Activated naive CD8-positive, alpha-beta T cell treated with anti-CD3 and anti-CD28 coated beads, Interleukin-2, amount 50 U/mL, for 24 hours (primary cell): ENCODE measurements around the gene CLIC3.

Experiments
- ATAC-seq: fragments of 150-1000 bp; cut with Tn5 transposase; one replicate; pipeline ENCODE4 v1.10.0; 2021
- DNase-seq: peaks from one replicate; pipeline ENCODE4 v3.0.0; 2021
- H3K27ac Mint-ChIP-seq: one replicate; pipeline ENCODE4 v1.8.0; 2021; ENCODE audit warnings: mild to moderate bottlenecking, mixed read lengths
- H3K27me3 Mint-ChIP-seq: one replicate; pipeline ENCODE4 v1.8.0; 2021; ENCODE audit warnings: mixed read lengths
- H3K36me3 Mint-ChIP-seq: one replicate; pipeline ENCODE4 v1.8.0; 2021; ENCODE audit warnings: low read depth, mixed read lengths
- H3K4me1 Mint-ChIP-seq: one replicate; pipeline ENCODE4 v1.8.0; 2021; ENCODE audit warnings: mixed read lengths
- H3K4me3 Mint-ChIP-seq: one replicate; pipeline ENCODE4 v1.8.0; 2021; ENCODE audit warnings: mild to moderate bottlenecking, moderate library complexity, mixed read lengths
- H3K9me3 Mint-ChIP-seq: one replicate; pipeline ENCODE4 v1.8.0; 2021; ENCODE audit warnings: mixed read lengths

The CLIC3 gene

DNA sequence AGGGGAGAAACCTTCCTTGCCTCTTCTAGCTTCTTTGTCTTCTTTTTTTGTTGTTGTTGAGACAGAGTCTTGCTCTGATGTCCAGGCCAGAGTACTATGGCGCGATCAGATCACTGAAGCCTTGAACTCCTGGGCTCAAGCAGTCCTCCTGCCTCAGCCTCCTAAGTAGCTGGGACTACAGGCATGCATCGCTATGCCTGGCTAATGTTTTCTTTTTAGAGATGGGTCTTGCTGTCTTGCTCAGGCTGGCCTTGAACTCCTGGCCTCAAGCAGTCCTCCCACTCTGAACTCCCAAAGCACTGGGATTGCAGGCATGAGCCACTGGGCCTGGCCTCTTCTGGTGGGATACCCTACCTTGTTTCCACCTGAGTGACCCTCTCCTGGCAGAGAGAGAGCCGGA lies 7.5 kb downstream of the CLIC3 start:
- peaks cover 17% of the 10 kb centered on the region for H3K27me3 Mint-ChIP-seq
- no peak overlapping the region for H3K4me3 Mint-ChIP-seq
- H3K27ac Mint-ChIP-seq, result no peak overlapping the region
- DNase-seq (no peak), ATAC-seq (no peak)
- H3K36me3 Mint-ChIP-seq, result no peaks in the 10 kb centered on the region
- peaks cover 15% of the 10 kb centered on the region for H3K4me1 Mint-ChIP-seq
- no peaks in the 10 kb centered on the region for H3K9me3 Mint-ChIP-seq

DNA sequence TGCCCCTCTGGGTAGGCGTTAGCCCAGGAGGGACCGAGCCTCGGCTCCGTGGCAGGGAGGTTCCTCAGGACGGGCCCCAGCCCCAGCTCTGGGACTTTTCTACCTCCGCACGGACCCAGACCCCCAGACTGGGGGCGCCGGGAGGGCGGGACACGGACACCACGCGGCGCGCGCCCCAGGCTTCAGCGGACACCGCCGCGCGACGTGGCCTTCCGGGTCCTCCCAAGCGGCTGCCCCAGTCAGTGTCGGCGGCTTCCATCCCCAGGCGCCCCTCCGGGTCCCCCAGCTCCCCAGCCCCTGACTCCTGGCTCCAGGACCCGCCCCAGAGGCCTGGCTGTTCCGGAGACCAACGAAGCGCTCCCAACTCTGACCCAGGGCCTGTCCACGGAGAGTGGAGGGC lies 10.5 kb downstream of the CLIC3 start:
- DNase-seq, result no peak
- H3K4me3 Mint-ChIP-seq, result no peak overlapping the region
- H3K36me3 Mint-ChIP-seq, result no peaks in the 10 kb centered on the region
- peaks cover 25% of the 10 kb centered on the region for H3K27me3 Mint-ChIP-seq
- ATAC-seq, result no peak
- peaks cover 3% of the 10 kb centered on the region for H3K4me1 Mint-ChIP-seq
- no peaks in the 10 kb centered on the region for H3K9me3 Mint-ChIP-seq
- H3K27ac Mint-ChIP-seq, result no peak overlapping the region

DNA sequence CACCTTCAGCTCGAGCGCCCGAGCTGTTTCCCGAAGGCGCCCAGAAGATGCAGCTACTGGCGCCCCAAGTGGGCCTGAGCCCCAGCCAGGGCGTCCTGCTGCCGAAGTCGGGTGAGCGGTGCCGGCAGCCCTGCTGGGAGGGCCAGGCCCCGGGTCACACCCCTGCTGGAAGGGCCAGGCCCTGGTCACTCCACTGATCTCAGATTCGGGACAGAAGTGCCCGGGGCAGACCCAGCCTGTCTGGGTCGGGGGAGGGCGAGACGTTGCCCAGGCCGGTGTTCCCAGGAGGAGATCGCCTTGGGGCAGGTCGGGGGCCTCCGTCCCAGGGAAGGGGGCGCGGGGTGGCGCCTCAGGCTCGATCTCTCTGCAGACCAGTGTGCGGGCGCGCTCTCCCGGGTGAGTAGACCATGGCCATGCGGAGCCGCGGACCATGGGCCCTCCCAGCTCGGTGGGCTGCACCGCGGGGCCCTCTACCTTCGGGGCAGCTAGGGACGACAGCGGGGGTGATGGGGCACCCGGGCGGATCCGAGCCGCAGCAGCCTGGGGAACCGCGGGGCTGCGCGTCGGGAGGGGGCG lies 11.3 kb downstream of the CLIC3 start:
- DNase-seq (no peak), ATAC-seq (no peak)
- Mint-ChIP-seq H3K27me3 (peaks cover 30% of the 10 kb centered on the region), H3K27ac (no peak overlapping the region), H3K36me3 (no peaks in the 10 kb centered on the region), H3K4me1 (peaks cover 3% of the 10 kb centered on the region), H3K9me3 (no peaks in the 10 kb centered on the region), H3K4me3 (no peak overlapping the region)

DNA sequence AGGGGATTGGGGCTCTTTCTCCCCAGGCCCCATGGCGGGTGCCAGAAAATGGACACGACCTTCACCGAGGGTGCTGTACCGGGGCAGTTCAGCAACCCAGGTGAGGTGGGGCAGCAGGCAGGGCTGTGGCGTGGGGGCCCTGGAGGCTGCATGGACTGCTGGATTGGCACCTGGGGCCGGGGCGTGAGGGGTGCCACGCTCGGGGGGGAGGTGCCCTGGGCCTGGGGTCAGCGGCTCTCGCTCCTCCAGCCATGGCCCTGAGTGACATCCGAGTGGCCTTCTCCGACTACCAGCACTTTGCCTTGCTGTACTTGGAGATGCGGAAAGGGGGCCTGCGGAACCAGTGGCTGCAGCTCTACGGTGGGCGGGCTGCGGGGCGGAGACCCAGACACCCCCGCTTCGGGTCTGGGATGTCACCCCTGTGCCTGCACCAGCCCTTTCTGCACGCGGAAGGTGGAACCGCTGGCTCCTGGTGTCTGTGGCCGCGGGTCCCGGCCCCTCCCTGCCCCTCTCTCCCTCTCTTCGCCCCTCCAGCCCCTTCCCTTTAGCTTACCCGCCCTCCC lies 11.8 kb downstream of the CLIC3 start:
- DNase-seq, result no peak
- no peak for ATAC-seq
- Mint-ChIP-seq H3K27me3 (peaks cover 30% of the 10 kb centered on the region), H3K4me3 (no peak overlapping the region), H3K9me3 (no peaks in the 10 kb centered on the region), H3K27ac (no peak overlapping the region), H3K4me1 (peaks cover 3% of the 10 kb centered on the region), H3K36me3 (no peaks in the 10 kb centered on the region)

DNA sequence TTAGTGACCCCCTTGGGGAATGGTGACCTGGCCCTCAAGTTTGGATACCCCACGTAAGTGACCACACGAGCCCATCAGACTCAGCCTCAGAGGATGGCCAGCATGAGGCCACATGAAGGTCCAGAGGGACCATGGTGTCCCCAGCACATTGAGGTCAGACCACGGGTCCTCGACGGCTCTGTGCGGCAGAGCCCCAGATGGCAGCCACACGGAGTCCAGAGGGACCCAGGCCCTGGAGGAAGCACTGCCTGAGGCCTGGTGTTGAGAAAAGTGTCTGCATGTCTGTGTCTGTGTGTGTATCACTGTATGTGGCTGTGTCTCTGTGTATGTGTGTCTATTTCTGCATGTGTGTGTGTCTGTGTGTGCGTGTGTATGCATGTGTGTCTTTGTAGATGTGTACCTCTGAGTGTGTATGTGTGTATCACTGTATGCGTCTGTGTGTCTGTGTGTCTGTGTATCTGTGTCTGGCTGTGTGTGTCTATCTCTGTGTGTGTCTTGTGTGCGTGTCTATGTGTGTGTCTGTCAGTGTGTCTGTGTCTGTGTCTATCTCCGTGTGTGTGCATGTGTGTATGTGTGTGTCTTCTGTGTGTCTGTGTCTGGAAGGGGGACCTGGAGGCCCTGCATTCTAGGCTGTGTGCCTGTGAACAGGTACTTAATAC lies 12.6 kb downstream of the CLIC3 start:
- ATAC-seq, result no peak
- no peaks in the 10 kb centered on the region for H3K36me3 Mint-ChIP-seq
- H3K4me1 Mint-ChIP-seq, result peaks cover 3% of the 10 kb centered on the region
- no peaks in the 10 kb centered on the region for H3K9me3 Mint-ChIP-seq
- no peak overlapping the region for H3K4me3 Mint-ChIP-seq
- no peak for DNase-seq
- peaks cover 30% of the 10 kb centered on the region for H3K27me3 Mint-ChIP-seq
- H3K27ac Mint-ChIP-seq, result no peak overlapping the region

DNA sequence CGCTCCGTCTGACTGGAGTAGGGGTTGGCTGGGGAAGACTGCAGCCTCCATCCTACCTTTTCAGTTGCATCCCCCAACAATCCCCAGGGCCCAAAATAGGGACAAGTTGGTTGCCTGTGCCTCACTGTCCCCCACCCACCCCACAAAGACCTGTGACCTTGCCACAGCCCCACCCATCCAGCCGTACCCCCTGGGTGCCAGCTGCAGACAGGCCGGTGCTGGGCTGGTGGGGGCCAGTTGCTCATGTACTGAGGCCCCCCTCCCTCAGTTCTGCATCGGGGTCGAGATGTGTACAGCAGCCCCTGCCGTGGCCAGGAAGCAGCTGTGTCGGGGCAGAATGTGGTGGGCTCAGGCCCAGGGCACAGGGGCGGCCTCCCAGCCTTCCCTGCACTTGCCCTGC lies 13.2 kb downstream of the CLIC3 start:
- DNase-seq (no peak), ATAC-seq (no peak)
- H3K9me3 Mint-ChIP-seq, result no peaks in the 10 kb centered on the region
- peaks cover 3% of the 10 kb centered on the region for H3K4me1 Mint-ChIP-seq
- no peak overlapping the region for H3K4me3 Mint-ChIP-seq
- H3K27me3 Mint-ChIP-seq, result peaks cover 30% of the 10 kb centered on the region
- no peak overlapping the region for H3K27ac Mint-ChIP-seq
- no peaks in the 10 kb centered on the region for H3K36me3 Mint-ChIP-seq

DNA sequence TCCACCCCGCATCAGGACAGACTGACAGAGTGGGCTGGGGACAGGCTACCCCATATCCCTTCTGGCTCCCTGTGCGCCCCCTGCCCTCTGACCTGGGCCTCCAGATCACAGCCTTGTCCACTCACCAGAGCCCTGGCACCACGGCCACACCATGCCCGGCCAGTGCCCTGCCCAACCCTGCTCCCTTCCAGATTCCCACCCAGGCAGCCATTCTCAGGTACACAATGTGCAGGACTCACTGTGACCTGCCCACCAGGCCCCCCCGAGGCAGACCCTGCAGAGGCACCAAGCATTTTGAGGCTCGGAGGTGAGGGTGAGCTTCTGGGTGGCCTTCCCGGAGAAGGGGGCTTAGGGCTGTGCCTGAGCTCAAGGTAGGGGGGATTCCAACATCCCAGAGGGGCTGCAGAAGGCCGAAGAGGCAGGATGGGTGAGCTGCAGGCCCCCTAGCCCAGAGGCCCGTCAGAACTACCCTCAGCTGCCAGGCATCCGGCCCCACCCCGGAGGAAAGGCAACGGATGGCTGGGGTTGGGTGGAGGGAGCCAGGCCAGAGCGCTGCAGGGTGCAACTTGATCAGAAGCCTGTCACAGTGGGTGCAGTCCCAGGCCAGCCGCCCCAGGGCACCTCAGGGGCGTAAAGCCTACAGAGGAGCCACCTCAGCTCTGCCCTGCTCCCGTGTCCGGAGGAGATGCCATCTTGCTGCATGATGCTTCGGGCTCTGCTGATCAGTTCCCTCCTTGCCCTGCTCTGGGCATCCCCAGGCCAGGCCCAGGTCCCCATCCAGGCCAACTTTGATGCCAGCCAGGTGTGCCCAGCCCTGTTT lies 13.9 kb downstream of the CLIC3 start, which contains the start of gene LCNL1:
TSS of gene LCNL1 (plus strand) at position 762 of the 820 bp plus-strand sequence. CDS start 594 bp downstream, outside the sequence.
- peaks cover 25% of the 10 kb centered on the region for H3K27me3 Mint-ChIP-seq
- ATAC-seq (no peak), DNase-seq (no peak)
- no peaks in the 10 kb centered on the region for H3K36me3 Mint-ChIP-seq
- no peak within 1 kb of the TSS for H3K27ac Mint-ChIP-seq
- peaks cover 3% of the 10 kb centered on the region for H3K4me1 Mint-ChIP-seq
- H3K4me3 Mint-ChIP-seq, result no peak within 1 kb of the TSS
- H3K9me3 Mint-ChIP-seq, result no peaks in the 10 kb centered on the region

DNA sequence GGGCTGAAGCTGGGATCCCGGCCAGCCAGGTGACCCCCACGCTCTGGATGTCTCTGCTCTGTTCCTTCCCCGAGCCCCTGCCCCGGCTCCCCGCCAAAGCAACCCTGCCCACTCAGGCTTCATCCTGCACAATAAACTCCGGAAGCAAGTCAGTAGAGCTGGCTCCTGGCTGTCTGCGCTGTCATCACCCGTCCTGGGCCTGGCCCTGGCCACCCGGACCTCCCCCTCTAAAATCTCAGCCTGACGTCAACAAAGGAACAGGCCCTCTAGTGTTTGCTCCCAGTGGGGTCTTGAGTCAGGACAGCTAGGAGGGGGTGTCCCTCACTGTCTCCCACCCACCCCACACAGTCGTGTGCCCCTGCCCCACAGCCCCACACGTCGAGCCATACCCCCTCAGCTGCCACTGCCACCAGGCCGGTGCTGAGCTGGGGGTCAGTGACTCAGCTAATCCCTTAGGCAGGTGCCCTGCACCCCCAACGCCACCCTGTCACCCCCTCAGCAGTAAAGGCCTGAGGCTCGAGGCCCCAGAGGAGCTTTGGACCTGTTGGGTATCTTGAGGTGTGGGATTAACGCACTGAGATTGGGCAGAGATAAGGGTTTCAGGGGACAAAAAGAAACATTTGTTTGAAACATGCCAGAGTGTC lies 14.7 kb downstream of the CLIC3 start:
- H3K27me3 Mint-ChIP-seq, result peaks cover 22% of the 10 kb centered on the region
- no peak overlapping the region for H3K4me3 Mint-ChIP-seq
- H3K36me3 Mint-ChIP-seq, result no peaks in the 10 kb centered on the region
- no peak for ATAC-seq
- peaks cover 3% of the 10 kb centered on the region for H3K4me1 Mint-ChIP-seq
- H3K27ac Mint-ChIP-seq, result no peak overlapping the region
- DNase-seq, result no peak
- no peaks in the 10 kb centered on the region for H3K9me3 Mint-ChIP-seq

DNA sequence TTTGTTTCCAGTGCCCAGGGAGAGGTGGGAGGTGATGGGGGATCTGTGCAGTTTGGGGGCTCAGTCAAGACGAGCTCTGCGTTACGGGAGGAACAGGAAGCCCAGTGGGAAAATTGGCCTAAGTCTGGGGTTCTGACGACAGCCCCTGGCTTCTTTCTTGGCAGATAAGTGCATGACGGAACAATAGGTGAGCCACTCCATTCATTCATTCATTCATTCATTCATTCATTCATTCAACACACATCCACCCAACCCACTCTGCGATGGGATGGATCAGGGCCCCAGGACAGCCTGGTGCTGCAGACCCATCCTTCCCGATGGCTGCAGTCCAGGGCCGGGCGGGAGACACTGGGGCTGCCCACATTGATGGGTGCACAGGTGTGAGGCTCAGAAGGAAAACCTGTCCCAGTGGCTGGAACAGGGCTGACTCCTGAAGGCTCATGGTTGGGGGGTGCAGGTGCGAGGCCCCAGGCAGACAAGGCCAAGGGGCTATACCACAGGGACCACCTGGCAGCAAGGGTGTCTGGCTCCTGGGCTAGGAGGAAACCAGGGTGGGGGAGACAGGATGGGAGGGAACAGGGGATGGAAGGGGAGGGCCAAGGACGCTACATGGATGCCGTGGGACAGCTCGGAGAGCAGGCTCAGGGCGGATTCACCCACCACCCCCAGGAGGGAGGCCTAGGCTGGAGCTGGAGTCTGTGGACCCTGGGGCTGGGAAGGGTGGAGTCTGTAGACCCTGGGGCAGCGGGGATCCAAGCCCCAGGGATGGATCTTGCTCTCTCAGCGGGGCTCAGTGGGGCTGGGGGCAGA lies 15.5 kb downstream of the CLIC3 start:
- DNase-seq, result no peak
- Mint-ChIP-seq H3K9me3 (no peaks in the 10 kb centered on the region), H3K27ac (no peak overlapping the region), H3K36me3 (no peaks in the 10 kb centered on the region), H3K27me3 (peaks cover 19% of the 10 kb centered on the region), H3K4me3 (no peak overlapping the region), H3K4me1 (peaks cover 7% of the 10 kb centered on the region)
- no peak for ATAC-seq

DNA sequence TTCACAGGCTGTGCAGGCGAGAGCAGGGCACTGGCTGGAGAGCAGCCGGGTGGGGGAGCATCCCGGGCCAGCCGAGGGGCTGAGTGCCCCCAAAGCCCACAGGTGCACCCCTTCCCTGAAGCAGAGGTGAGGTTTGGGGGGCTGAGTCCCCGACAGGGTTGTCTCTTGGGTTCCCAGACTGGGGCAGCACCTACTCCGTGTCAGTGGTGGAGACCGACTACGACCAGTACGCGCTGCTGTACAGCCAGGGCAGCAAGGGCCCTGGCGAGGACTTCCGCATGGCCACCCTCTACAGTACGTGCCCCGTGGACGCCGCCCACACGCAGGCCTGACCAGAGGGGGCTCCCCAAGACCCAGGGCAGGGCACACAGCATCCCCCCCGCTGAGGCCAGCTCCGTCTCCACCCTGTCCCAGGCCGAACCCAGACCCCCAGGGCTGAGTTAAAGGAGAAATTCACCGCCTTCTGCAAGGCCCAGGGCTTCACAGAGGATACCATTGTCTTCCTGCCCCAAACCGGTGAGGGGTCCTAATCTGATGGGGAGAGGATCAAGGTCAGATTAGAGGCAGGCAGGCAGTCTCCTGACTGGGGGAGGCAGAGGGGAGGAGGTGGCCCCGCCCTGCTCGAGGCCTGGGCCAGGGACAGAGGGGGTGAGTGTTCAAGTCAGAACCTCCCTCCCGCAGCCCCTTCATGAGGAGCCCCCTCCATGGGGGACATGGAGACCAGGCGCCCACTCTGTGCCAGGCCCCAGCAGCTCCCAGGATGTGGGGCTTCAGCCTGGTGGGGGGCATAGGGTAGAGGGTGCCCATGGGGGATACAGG lies 16.4 kb downstream of the CLIC3 start:
- Mint-ChIP-seq H3K27ac (no peak overlapping the region), H3K27me3 (peaks cover 19% of the 10 kb centered on the region), H3K4me1 (peaks cover 15% of the 10 kb centered on the region), H3K9me3 (no peaks in the 10 kb centered on the region), H3K4me3 (no peak overlapping the region), H3K36me3 (no peaks in the 10 kb centered on the region)
- DNase-seq, result no peak
- no peak for ATAC-seq

DNA sequence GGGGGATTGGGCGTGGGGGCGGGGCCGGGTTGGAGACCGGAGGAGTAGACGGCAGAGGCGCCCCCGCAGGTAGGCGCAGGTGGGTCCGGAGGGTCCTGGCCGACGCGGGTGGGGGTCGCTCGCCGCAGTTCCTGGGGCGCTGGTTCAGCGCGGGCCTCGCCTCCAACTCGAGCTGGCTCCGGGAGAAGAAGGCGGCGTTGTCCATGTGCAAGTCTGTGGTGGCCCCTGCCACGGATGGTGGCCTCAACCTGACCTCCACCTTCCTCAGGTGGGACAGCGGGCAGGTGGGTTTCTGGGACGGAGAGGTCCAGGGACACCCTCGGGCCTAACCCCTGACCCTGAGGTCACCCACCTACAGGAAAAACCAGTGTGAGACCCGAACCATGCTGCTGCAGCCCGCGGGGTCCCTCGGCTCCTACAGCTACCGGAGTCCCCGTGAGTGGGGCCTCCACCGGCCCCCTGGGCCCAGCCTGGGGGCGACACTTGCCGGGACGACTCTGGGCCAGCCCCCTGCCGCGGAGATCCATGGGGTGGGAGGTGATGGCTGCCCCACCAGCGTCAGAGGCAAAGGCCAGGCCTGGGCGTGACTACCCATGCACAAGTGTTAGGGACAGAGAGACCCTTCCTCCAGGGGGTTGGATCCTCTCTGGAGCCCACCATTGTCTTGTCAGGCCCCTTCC lies 17.4 kb downstream of the CLIC3 start:
- ATAC-seq (no peak), DNase-seq (no peak)
- Mint-ChIP-seq H3K4me3 (no peak overlapping the region), H3K27me3 (peaks cover 16% of the 10 kb centered on the region), H3K36me3 (no peaks in the 10 kb centered on the region), H3K27ac (no peak overlapping the region), H3K9me3 (no peaks in the 10 kb centered on the region), H3K4me1 (peaks cover 17% of the 10 kb centered on the region)

DNA sequence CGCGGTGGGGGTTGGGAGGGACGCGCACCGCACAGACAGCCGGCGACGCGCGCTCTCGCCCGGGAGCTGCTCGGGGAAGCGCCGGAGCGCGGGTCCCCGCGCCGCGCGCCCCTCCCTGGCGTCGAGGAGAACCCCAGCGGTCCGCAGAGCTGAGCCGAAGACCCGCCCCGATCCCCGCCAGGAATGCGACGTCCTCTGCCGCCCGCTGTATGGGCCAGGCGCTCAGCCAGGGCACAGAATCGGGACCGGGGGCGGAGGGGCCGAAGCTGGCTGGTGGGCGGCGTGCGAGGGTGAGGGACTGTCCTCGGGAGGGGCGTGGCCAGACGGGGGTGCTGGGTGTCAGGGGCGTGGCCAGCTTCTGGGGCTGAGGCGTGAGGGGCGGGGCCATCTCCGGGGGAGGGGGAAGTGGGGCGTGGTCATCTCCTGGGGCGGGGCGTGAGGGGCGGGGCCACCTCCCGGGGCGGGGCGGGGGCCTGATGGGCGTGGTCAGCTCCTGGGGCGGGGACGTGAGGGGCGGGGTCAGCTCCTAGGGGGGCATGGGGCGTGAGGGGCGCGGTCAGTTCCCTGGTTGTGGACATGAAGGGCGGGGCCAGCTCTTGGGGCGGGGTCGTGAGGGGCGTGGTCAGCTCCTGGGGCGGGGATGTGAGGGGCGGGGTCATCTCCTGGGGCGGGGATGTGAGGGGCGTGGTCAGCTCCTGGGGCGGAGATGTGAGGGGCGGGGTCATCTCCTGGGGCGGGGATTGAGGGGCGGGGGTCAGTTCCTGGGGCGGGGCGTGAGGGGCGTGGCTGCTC lies 18.1 kb downstream of the CLIC3 start:
- H3K4me3 Mint-ChIP-seq, result no peak overlapping the region
- H3K27ac Mint-ChIP-seq, result no peak overlapping the region
- no peaks in the 10 kb centered on the region for H3K36me3 Mint-ChIP-seq
- H3K4me1 Mint-ChIP-seq, result peaks cover 15% of the 10 kb centered on the region
- peak; percentile 67 for DNase-seq
- no peaks in the 10 kb centered on the region for H3K9me3 Mint-ChIP-seq
- peak; percentile 9 for ATAC-seq
- peaks cover 11% of the 10 kb centered on the region for H3K27me3 Mint-ChIP-seq
